GM10266 (cell line): Measurements from ENCODE around the gene PELI2.

Source experiments
- DNase-seq: peaks from one replicate; pipeline ENCODE4 v3.0.0; 2012; ENCODE audit errors: extremely low spot score
- CTCF ChIP-seq: IDR thresholded peaks from 2 replicates; pipeline ENCODE4 v1.5.1; 2012; ENCODE audit warnings: mild to moderate bottlenecking, low read depth; ENCODE audit not compliant: control insufficient read depth, insufficient read depth; ENCODE audit errors: missing control alignments

PELI2 gene

GRCh38 chr14:56117765-56118610 is at the start of gene PELI2:
TSS of gene PELI2 (plus strand) at chr14:56118411. CDS start at chr14:56118661, 250 bp downstream.
- DNase-seq = peak; percentile 66
- no peak for TF ChIP-seq CTCF

- TF ChIP-seq CTCF = no peak
- no peak for DNase-seq
Measured at GRCh38 chr14:56073799-56074198, 44.4 kb upstream of the PELI2 start.

GRCh38 chr14:56075301-56075700 is 42.9 kb upstream of the PELI2 start:
- no peak for DNase-seq
- TF ChIP-seq CTCF = no peak

GRCh38 chr14:56081139-56081538 is 37.1 kb upstream of the PELI2 start:
- DNase-seq = no peak
- no peak for TF ChIP-seq CTCF

GRCh38 chr14:56082880-56083279 is 35.3 kb upstream of the PELI2 start:
- TF ChIP-seq CTCF = no peak
- DNase-seq = no peak

GRCh38 chr14:56085471-56085870 is 32.7 kb upstream of the PELI2 start:
- no peak for DNase-seq
- TF ChIP-seq CTCF = no peak
